HepG2 (cell line): Measurements from ENCODE around the gene EIF4G2.

Experiments used
- RBAK ChIP-seq: sonication (generic); formaldehyde crosslinking; IDR thresholded peaks from 2 replicates; pipeline ENCODE4 v1.5.1; 2020; ENCODE audit warnings: mild to moderate bottlenecking, missing genetic modification reagents
- TF ChIP-seq, protein P1 (sequence below): sonication (generic); formaldehyde crosslinking; IDR thresholded peaks from 2 replicates; pipeline ENCODE4 v1.5.0; 2020; ENCODE audit warnings: mild to moderate bottlenecking, missing genetic modification reagents, moderate library complexity

DNA sequence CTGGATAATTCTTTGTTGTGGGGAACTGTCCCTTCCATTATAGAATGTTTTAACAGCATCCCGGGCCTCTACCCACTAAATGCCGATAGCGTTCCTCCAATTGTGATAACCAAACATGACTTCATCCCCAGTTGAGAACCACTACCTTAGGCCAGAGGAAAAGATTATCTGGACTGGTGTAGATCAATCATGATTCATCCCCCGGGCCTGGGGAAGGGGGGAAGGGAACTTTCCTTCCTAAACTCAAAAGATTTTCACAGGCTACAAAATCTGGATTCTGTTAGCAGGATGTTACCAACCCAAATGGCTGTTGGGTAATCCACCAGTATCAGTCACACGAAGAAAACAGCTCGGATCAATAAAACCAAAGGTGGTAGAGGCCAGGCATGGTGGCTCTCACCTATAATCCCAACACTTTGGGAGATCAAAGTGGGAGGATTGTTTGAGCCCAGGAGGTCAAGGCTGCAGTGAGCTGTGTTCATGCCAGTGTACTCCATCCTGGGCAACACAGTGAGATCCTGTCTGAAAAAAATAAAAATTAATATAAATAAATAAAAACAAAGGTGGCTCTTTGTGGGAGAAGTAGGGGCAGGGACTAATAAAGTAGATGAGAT lies 47.5 kb downstream of the EIF4G2 start:
- TF ChIP-seq, protein P1, sequence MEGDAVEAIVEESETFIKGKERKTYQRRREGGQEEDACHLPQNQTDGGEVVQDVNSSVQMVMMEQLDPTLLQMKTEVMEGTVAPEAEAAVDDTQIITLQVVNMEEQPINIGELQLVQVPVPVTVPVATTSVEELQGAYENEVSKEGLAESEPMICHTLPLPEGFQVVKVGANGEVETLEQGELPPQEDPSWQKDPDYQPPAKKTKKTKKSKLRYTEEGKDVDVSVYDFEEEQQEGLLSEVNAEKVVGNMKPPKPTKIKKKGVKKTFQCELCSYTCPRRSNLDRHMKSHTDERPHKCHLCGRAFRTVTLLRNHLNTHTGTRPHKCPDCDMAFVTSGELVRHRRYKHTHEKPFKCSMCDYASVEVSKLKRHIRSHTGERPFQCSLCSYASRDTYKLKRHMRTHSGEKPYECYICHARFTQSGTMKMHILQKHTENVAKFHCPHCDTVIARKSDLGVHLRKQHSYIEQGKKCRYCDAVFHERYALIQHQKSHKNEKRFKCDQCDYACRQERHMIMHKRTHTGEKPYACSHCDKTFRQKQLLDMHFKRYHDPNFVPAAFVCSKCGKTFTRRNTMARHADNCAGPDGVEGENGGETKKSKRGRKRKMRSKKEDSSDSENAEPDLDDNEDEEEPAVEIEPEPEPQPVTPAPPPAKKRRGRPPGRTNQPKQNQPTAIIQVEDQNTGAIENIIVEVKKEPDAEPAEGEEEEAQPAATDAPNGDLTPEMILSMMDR (CRISPR knock-in tag): no peak
- TF ChIP-seq RBAK: no peak
